WTC11 (cell line): ENCODE results near the gene EBLN2. TPM values are rescaled to one million over a fixed set of nuclear protein-coding genes. Genes with fewer than 3 reads are reported as not detected.

Experiments
- ATAC-seq: fragments of 200-7000 bp; cut with Tn5 transposase; 2 replicates; pipeline ENCODE4 v1.10.0; 2021; ENCODE audit warnings: mild to moderate bottlenecking, moderate library complexity
- CTCF ChIA-PET: fragments of 300-600 bp; sonication (Branson Sonifier 250); formaldehyde crosslinking; loops from one replicate; lab custom pipeline; 2021; ENCODE audit warnings: antibody characterized with exemption; lab: Charles Lee
- POLR2A ChIA-PET: fragments of 350-600 bp; sonication (Branson Sonifier 250); formaldehyde crosslinking; loops from one replicate; lab custom pipeline; 2021; ENCODE audit warnings: antibody characterized with exemption; lab: Charles Lee
- DNase-seq: peaks from one replicate; pipeline ENCODE4 v3.0.0; 2021; ENCODE audit warnings: low spot score
- H3K27ac Mint-ChIP-seq: 2 replicates; pipeline ENCODE4 v1.8.0; 2021; ENCODE audit warnings: mixed read lengths
- H3K27me3 Mint-ChIP-seq: 2 replicates; pipeline ENCODE4 v1.8.0; 2021; ENCODE audit warnings: low read depth, mild to moderate bottlenecking, moderate library complexity, mixed read lengths
- H3K36me3 Mint-ChIP-seq: 2 replicates; pipeline ENCODE4 v1.8.0; 2021; ENCODE audit warnings: mixed read lengths
- H3K4me1 Mint-ChIP-seq: 2 replicates; pipeline ENCODE4 v1.8.0; 2022; ENCODE audit warnings: mixed read lengths
- H3K4me3 Mint-ChIP-seq: 2 replicates; pipeline ENCODE4 v1.8.0; 2021; ENCODE audit warnings: mild to moderate bottlenecking, moderate library complexity, mixed read lengths
- H3K9me3 Mint-ChIP-seq: 2 replicates; pipeline ENCODE4 v1.8.0; 2021; ENCODE audit warnings: mixed read lengths
- CDX4 ChIP-seq: fragments of 250-450 bp; sonication (Bioruptor Pico); IDR thresholded peaks from 2 replicates; pipeline ENCODE4 v1.9.0; 2021; ENCODE audit warnings: moderate library complexity, mild to moderate bottlenecking, inconsistent platforms, borderline replicate concordance
- FOXJ3 ChIP-seq: sonication (generic); formaldehyde crosslinking; IDR thresholded peaks from 2 replicates; pipeline ENCODE4 v1.9.0; 2021; ENCODE audit warnings: missing genetic modification reagents, mild to moderate bottlenecking, borderline replicate concordance
- FOXP1 ChIP-seq: sonication (generic); formaldehyde crosslinking; IDR thresholded peaks from 2 replicates; pipeline ENCODE4 v1.8.0; 2022; ENCODE audit warnings: missing genetic modification reagents, mild to moderate bottlenecking, moderate library complexity, borderline replicate concordance
- GABPB1 ChIP-seq: sonication (generic); formaldehyde crosslinking; IDR thresholded peaks from 2 replicates; pipeline ENCODE4 v1.8.1; 2023; ENCODE audit warnings: mild to moderate bottlenecking, missing genetic modification reagents
- IRF2 ChIP-seq: sonication (generic); formaldehyde crosslinking; IDR thresholded peaks from 2 replicates; pipeline ENCODE4 v1.8.0; 2022; ENCODE audit warnings: low read depth, missing genetic modification reagents, borderline replicate concordance
- NFATC4 ChIP-seq: fragments of 250-450 bp; sonication (Bioruptor Pico); IDR thresholded peaks from 2 replicates; pipeline ENCODE4 v1.9.0; 2021; ENCODE audit warnings: mild to moderate bottlenecking
- NR2C2 ChIP-seq: sonication (generic); formaldehyde crosslinking; IDR thresholded peaks from 2 replicates; pipeline ENCODE4 v1.8.0; 2022; ENCODE audit warnings: mild to moderate bottlenecking, missing genetic modification reagents
- OVOL2 ChIP-seq: fragments of 250-450 bp; sonication (Bioruptor Pico); IDR thresholded peaks from 2 replicates; pipeline ENCODE4 v1.9.0; 2021; ENCODE audit warnings: mild to moderate bottlenecking, borderline replicate concordance
- PRRX2 ChIP-seq: fragments of 250-450 bp; sonication (Bioruptor Pico); IDR thresholded peaks from 2 replicates; pipeline ENCODE4 v1.8.0; 2021; ENCODE audit warnings: mild to moderate bottlenecking
- RELA ChIP-seq: sonication (generic); formaldehyde crosslinking; IDR thresholded peaks from 2 replicates; pipeline ENCODE4 v1.8.1; 2022; ENCODE audit warnings: missing genetic modification reagents, mild to moderate bottlenecking, borderline replicate concordance
- SOX15 ChIP-seq: fragments of 250-450 bp; sonication (Bioruptor Pico); IDR thresholded peaks from 2 replicates; pipeline ENCODE4 v1.9.0; 2021; ENCODE audit warnings: mild to moderate bottlenecking
- TEAD1 ChIP-seq: sonication (generic); formaldehyde crosslinking; IDR thresholded peaks from 2 replicates; pipeline ENCODE4 v1.8.0; 2022; ENCODE audit warnings: mild to moderate bottlenecking, missing genetic modification reagents
- USF1 ChIP-seq: sonication (generic); formaldehyde crosslinking; IDR thresholded peaks from 2 replicates; pipeline ENCODE4 v1.8.0; 2022; ENCODE audit warnings: mild to moderate bottlenecking, missing genetic modification reagents
- ZMAT4 ChIP-seq: fragments of 250-450 bp; sonication (Bioruptor Pico); IDR thresholded peaks from 2 replicates; pipeline ENCODE4 v1.9.0; 2021; ENCODE audit warnings: mild to moderate bottlenecking
- ZNF263 ChIP-seq: sonication (generic); formaldehyde crosslinking; IDR thresholded peaks from 2 replicates; pipeline ENCODE4 v1.8.1; 2022; ENCODE audit warnings: low read depth, mild to moderate bottlenecking, moderate library complexity, missing genetic modification reagents
- ZNF532 ChIP-seq: fragments of 250-450 bp; sonication (Bioruptor Pico); IDR thresholded peaks from 2 replicates; pipeline ENCODE4 v1.9.0; 2021; ENCODE audit warnings: mild to moderate bottlenecking, borderline replicate concordance
- total RNA-seq: library from RNA; stranded (reverse); gene quantifications from 3 replicates; pipeline ENCODE4 v1.2.3, GENCODE V29; 2021
- TF ChIP-seq, protein P1 (sequence below): fragments of 200-600 bp; IDR thresholded peaks from 2 replicates; pipeline ENCODE4 v1.8.0; 2022; ENCODE audit warnings: antibody characterized with exemption
- TF ChIP-seq, protein P2 (sequence below): sonication (generic); formaldehyde crosslinking; IDR thresholded peaks from 2 replicates; pipeline ENCODE4 v1.8.1; 2023; ENCODE audit warnings: mild to moderate bottlenecking, moderate library complexity, missing genetic modification reagents
- TF ChIP-seq, protein P3 (sequence below): sonication (generic); formaldehyde crosslinking; IDR thresholded peaks from 2 replicates; pipeline ENCODE4 v1.8.1; 2022; ENCODE audit warnings: mild to moderate bottlenecking, missing genetic modification reagents, moderate library complexity, borderline replicate concordance
- TF ChIP-seq, protein P4 (sequence below): sonication (generic); formaldehyde crosslinking; IDR thresholded peaks from 2 replicates; pipeline ENCODE4 v1.8.0; 2022; ENCODE audit warnings: missing genetic modification reagents

EBLN2 gene
- total RNA-seq, 1 experiment from 2014 or later, result 4.3 TPM

DNA sequence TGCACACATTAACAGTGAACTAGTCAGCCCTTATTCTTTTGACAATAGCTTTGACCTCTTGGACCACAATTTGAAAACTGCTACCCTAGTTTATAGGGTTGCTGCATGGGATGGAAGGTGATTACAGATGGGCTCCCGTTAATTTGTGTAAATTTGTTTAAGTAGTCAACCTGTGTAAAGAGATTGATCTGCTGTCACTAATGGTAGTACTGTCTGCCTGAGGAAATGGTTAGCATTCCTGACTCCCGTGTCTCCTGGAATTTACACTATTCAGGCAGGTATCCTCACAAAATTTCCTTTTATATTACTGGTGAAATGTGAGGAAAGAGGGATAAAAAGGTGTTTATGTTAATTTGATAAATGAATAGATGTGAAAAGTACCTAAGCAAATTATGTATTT, 15.3 kb upstream of the EBLN2 start:
- ATAC-seq, result peak; percentile 84
- CTCF ChIA-PET, result interaction anchor here (2.2 kb wide), 1 partner anchor 10 kb away, joined by 5 read pairs; no protein-coding TSS in a partner anchor
- peaks cover 67% of the 10 kb centered on the region for H3K4me1 Mint-ChIP-seq
- peak overlapping the region; percentile 34 for H3K27ac Mint-ChIP-seq
- no peak overlapping the region for H3K4me3 Mint-ChIP-seq
- DNase-seq, result no peak
- no peaks in the 10 kb centered on the region for H3K9me3 Mint-ChIP-seq
- peaks cover 18% of the 10 kb centered on the region for H3K36me3 Mint-ChIP-seq
- TF ChIP-seq, protein P1, sequence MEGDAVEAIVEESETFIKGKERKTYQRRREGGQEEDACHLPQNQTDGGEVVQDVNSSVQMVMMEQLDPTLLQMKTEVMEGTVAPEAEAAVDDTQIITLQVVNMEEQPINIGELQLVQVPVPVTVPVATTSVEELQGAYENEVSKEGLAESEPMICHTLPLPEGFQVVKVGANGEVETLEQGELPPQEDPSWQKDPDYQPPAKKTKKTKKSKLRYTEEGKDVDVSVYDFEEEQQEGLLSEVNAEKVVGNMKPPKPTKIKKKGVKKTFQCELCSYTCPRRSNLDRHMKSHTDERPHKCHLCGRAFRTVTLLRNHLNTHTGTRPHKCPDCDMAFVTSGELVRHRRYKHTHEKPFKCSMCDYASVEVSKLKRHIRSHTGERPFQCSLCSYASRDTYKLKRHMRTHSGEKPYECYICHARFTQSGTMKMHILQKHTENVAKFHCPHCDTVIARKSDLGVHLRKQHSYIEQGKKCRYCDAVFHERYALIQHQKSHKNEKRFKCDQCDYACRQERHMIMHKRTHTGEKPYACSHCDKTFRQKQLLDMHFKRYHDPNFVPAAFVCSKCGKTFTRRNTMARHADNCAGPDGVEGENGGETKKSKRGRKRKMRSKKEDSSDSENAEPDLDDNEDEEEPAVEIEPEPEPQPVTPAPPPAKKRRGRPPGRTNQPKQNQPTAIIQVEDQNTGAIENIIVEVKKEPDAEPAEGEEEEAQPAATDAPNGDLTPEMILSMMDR, result no peak
- TF ChIP-seq GABPB1 (CRISPR knock-in tag), result no peak
- TF ChIP-seq ZMAT4, result no peak
- no peak for TF ChIP-seq PRRX2 (CRISPR knock-in tag)
- no peaks in the 10 kb centered on the region for H3K27me3 Mint-ChIP-seq
- POLR2A ChIA-PET, result interaction anchor here (0.5 kb wide), 1 partner anchor 25 kb away, joined by 5 read pairs; no protein-coding TSS in a partner anchor

DNA sequence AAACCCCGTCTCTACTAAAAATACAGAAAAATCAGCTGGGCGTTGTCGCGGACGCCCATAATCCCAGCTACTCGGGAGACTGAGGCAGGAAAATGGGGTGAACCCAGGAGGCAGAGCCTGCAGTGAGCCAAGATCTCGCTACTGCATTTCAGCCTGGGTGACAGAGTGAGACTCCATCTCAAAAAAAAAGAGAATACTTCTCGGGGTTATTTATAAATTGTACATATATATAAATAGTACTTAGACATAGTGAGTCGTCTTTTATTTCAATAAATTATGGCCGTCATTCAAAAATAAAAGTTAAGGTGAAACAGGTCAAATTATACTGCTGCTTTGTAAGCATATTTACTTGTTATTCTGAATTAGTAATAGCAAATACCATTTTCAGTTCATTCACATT, 12.1 kb upstream of the EBLN2 start:
- peaks cover 18% of the 10 kb centered on the region for H3K36me3 Mint-ChIP-seq
- ChIA-PET CTCF (no interaction called here), POLR2A (no interaction called here)
- no peak overlapping the region for H3K27ac Mint-ChIP-seq
- no peak for ATAC-seq
- no peaks in the 10 kb centered on the region for H3K27me3 Mint-ChIP-seq
- no peak for DNase-seq
- peaks cover 58% of the 10 kb centered on the region for H3K4me1 Mint-ChIP-seq
- H3K9me3 Mint-ChIP-seq, result no peaks in the 10 kb centered on the region
- H3K4me3 Mint-ChIP-seq, result no peak overlapping the region
- no peak for TF ChIP-seq USF1 (CRISPR knock-in tag)
- no peak for TF ChIP-seq ZMAT4
- TF ChIP-seq, protein P2, sequence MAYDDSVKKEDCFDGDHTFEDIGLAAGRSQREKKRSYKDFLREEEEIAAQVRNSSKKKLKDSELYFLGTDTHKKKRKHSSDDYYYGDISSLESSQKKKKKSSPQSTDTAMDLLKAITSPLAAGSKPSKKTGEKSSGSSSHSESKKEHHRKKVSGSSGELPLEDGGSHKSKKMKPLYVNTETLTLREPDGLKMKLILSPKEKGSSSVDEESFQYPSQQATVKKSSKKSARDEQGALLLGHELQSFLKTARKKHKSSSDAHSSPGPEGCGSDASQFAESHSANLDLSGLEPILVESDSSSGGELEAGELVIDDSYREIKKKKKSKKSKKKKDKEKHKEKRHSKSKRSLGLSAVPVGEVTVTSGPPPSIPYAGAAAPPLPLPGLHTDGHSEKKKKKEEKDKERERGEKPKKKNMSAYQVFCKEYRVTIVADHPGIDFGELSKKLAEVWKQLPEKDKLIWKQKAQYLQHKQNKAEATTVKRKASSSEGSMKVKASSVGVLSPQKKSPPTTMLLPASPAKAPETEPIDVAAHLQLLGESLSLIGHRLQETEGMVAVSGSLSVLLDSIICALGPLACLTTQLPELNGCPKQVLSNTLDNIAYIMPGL, result no peak
- no peak for TF ChIP-seq FOXJ3
- TF ChIP-seq SOX15, result no peak
- TF ChIP-seq, protein P3, sequence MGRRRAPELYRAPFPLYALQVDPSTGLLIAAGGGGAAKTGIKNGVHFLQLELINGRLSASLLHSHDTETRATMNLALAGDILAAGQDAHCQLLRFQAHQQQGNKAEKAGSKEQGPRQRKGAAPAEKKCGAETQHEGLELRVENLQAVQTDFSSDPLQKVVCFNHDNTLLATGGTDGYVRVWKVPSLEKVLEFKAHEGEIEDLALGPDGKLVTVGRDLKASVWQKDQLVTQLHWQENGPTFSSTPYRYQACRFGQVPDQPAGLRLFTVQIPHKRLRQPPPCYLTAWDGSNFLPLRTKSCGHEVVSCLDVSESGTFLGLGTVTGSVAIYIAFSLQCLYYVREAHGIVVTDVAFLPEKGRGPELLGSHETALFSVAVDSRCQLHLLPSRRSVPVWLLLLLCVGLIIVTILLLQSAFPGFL (CRISPR knock-in tag), result no peak
- TF ChIP-seq, protein P4, sequence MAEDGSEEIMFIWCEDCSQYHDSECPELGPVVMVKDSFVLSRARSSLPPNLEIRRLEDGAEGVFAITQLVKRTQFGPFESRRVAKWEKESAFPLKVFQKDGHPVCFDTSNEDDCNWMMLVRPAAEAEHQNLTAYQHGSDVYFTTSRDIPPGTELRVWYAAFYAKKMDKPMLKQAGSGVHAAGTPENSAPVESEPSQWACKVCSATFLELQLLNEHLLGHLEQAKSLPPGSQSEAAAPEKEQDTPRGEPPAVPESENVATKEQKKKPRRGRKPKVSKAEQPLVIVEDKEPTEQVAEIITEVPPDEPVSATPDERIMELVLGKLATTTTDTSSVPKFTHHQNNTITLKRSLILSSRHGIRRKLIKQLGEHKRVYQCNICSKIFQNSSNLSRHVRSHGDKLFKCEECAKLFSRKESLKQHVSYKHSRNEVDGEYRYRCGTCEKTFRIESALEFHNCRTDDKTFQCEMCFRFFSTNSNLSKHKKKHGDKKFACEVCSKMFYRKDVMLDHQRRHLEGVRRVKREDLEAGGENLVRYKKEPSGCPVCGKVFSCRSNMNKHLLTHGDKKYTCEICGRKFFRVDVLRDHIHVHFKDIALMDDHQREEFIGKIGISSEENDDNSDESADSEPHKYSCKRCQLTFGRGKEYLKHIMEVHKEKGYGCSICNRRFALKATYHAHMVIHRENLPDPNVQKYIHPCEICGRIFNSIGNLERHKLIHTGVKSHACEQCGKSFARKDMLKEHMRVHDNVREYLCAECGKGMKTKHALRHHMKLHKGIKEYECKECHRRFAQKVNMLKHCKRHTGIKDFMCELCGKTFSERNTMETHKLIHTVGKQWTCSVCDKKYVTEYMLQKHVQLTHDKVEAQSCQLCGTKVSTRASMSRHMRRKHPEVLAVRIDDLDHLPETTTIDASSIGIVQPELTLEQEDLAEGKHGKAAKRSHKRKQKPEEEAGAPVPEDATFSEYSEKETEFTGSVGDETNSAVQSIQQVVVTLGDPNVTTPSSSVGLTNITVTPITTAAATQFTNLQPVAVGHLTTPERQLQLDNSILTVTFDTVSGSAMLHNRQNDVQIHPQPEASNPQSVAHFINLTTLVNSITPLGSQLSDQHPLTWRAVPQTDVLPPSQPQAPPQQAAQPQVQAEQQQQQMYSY, result no peak
- no peak for TF ChIP-seq OVOL2 (CRISPR knock-in tag)
- TF ChIP-seq IRF2 (CRISPR knock-in tag), result no peak
- TF ChIP-seq ZNF263 (CRISPR knock-in tag), result no peak
- no peak for TF ChIP-seq ZNF532 (CRISPR knock-in tag)
- no peak for TF ChIP-seq RELA
- TF ChIP-seq FOXP1 (CRISPR knock-in tag), result no peak
- TF ChIP-seq NR2C2 (CRISPR knock-in tag), result no peak
- TF ChIP-seq CDX4, result no peak
- TF ChIP-seq TEAD1 (CRISPR knock-in tag), result no peak
- no peak for TF ChIP-seq NFATC4 (CRISPR knock-in tag)
